IPS-18c (cell line): ENCODE measurements around the gene SHB.

Source experiments
- H3K4me3 ChIP-seq: 2 replicates; pipeline ENCODE4 v1.7.0; 2013; ENCODE audit warnings: low read depth, mild to moderate bottlenecking, low read length, moderate library complexity; ENCODE audit not compliant: insufficient read depth
- H3K9me3 ChIP-seq: one replicate; pipeline ENCODE4 v1.6.1; 2013; ENCODE audit warnings: mild to moderate bottlenecking, low read length, moderate library complexity; ENCODE audit not compliant: control insufficient read depth, insufficient read depth

SHB gene

DNA sequence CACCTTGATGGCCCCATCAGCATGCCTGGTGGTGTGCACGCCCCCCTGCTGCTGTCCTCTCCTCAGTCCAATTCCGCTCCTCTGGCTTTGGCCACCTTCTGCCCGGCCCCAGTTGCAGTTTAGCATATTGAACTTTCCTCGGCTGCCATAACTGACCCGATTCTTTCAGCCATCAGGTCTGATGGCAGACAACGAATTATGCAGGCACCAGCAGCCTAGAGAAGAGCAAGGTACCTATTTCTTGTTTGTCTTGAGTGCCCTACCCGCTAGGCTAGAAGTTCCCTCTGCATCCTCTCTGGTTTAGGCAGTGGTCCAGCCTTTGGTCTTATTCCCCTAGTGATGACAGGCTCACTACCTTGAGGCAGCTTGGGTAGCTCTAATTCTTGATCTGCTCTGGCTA is 122.1 kb downstream of the SHB start:
- H3K9me3 ChIP-seq, result no peaks in the 10 kb centered on the region
- H3K4me3 ChIP-seq, result no peak overlapping the region

DNA sequence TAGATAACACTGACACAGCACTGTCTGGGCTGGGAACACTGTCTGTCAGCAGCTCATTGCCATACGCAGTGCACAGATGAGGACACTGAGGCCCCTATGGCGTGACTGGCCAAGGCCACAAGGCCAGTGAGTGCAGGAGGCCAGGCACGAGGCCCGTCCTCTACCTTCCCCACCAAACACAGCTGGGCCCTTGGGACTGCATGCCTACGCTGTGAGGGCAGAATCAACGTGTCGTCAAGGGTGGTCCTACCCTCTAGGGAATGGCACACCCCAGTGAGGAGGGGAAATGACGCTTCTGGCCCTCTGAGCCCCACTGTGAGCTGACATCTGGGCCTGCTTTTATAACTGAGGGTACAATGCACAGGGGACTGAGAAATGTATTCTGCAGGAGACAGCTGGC is 123.0 kb downstream of the SHB start:
- no peak overlapping the region for H3K4me3 ChIP-seq
- no peaks in the 10 kb centered on the region for H3K9me3 ChIP-seq

DNA sequence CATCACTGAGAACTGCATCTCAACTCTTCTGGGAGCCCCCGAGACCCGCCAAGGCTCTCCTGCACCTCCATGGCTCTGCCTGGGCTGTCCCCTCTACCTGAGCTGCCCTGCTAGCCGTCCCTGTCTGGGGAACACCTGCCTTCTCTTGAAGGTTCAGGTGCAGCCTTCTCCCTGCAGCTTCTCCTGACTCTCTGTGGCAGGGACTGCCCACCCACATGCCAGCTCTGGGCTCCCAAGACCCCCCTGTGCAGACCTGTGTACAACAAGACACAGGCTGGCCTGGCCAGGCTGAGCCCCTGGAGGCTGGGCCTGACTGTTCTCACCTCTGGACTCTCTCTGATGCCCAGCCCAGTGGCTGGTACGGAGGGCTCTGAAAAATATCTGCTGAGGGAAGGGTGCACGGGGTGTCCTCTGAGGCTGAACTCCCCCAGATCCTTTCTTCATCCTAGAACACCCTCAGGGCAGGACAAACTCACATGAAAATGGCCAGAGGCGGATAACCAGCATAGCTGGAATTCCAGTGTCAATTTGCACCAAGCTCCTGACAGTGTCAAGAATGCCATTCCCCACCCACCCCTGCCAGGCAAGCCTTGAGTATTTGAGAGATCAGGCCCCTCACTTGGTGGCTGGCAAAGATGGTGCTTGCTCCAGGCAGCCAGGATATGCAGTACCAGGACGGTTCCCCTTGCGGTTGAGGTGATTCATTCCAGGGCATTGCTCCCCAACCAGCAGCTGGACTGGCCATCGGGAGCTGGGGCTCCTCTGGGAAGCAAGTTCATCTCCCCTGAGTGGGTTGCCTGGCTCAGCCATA is 124.2 kb downstream of the SHB start:
- H3K4me3 ChIP-seq, result no peak overlapping the region; the same call in 1 of the 2 replicates
- H3K9me3 ChIP-seq, result no peaks in the 10 kb centered on the region

DNA sequence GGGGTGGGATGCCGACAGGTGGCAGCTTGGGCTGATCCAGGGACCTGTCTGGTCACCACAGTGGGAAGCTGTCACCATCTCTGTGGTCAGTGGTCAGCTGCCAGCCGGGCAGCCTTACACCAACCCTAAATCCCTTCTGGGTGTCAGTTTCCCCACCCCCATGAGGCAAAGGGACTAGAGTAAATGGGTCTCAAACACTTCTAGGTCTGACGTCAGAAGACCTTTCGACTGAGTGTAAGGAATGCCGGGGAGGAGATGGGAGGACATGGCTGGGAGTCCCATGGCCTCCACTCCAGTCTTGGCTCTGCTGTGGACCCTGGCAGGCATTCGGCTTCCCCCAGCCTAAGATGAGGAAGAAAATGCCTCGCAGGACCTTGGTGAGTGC is 124.8 kb downstream of the SHB start:
- H3K4me3 ChIP-seq, result no peak overlapping the region; the same call in 1 of the 2 replicates
- no peaks in the 10 kb centered on the region for H3K9me3 ChIP-seq

DNA sequence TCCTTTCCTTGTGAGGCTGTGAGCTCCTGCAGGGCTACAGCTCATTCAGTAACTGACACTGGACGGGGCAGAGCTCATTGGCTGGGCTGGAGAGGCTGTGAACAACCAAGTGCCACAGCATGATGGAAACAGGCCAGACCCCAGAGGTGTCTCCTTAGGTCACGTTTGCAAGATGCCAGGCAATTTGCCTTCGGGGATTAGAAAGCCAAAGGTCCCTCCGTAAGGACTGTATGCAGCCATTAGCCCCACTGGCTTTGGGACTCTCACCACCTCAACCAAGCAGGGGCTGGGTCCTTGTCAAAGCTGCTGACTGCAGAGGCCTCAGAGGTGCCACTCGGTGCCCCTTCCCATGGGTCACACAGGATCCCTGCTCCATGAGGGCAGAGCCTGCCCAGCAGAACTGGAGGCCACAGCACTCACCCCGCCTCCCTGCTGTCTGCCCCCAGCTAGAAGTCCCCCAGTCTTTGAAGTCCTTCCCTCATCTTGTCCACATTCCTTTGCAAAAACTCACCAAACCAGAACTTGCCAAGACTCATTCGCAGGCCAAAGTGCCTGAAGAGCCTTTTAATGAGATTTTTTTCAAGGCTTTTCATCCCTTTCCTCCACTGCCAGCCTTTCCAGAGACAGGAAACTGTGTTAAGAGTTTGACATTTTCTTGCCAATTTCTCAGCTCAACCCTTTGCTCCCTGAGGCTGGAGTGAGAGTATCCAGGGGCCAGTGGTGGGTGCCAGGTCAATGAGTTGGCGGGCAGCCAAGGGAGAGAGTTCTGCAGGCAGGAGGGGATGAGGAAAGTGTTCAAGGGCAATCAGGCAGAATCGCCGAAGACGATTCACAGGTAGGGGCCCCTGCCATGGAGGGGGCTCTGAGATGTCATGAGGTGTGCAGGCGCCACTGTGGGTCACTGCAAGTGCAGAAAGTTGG is 125.4 kb downstream of the SHB start:
- H3K4me3 ChIP-seq, result no peak overlapping the region

DNA sequence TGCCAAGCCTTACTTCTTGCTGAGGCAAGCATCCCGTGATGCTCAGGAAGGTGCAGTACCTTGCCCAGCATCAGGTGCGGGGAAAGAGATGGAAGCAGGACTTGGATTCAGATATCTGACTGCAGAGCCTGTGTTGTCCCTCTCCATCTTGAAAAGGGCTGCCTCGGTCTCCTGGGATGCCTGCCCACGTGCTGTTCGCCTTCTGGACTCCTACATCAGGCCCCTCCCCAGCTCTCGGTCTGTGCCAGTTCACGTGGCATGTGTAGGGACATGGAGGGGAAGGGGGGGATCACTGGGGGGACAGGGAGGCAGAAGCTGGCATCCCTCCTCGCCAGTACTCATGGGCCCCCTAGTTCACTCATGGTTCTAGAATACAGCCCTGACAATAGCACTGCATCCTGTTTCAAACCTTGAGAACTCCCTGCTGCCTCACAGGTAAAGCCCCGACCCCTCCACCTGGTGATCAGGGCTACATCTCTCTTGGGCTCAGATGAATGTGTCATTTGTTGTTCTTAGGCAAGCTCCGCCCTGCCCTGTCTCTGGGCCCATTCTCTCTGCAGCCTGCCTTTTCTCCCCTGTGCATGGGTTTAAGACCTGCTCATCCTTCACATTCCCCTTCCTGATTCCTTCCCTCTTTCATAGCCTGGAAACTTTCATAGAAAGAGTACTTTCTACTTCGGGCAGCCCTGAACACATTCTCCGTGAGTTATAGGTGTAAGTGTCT is 126.2 kb downstream of the SHB start:
- no peak overlapping the region for H3K4me3 ChIP-seq
- H3K9me3 ChIP-seq, result no peaks in the 10 kb centered on the region

More for the DNA sequence above, 125.4 kb downstream of the SHB start:
- H3K9me3 ChIP-seq, result no peaks in the 10 kb centered on the region

DNA sequence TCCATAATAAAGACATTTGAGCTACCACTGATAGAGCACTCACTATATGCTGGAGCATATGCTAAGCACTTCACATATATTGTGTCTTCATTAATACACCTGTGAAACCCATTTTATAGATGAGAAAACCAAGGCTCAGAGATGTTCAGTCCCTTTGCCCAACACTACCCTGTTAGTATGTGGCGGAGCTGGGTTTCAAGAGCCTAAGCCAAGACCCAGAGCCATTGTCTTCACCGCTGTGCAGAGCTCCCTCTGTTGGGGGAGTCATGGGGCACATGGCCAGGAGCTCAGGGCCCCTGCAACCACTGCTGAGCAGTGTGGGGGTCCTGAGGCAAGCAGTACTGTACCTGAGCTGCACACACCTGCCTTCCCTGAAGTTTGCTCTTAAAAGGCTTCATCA is 127.8 kb downstream of the SHB start:
- H3K4me3 ChIP-seq, result no peak overlapping the region
- H3K9me3 ChIP-seq, result no peaks in the 10 kb centered on the region

DNA sequence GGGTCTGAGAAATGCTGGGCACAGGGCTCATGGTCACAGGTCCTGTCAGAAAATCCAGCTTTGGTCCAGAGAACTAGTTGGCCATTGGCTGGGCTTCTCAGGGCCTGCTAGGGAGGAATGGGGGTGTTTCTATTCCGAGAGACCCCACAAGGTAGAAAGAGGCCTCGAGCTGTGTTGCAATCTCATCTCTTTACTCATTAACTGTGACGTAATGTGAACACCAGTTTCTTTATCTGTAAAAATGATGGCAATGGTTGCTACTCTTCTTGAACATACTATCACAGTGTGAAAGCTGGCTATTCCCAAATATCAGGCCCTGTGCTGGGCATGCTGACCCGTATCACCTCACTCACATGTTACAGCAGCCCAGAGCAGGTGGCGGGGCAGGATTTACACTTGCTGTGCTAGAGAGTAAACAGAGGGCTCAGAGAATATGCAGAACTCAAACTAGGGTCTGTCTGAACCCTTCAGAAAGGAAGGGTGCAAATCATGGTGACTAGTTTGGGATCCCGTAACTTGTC is 129.4 kb downstream of the SHB start:
- Histone ChIP-seq H3K4me3 (no peak overlapping the region), H3K9me3 (no peaks in the 10 kb centered on the region)

DNA sequence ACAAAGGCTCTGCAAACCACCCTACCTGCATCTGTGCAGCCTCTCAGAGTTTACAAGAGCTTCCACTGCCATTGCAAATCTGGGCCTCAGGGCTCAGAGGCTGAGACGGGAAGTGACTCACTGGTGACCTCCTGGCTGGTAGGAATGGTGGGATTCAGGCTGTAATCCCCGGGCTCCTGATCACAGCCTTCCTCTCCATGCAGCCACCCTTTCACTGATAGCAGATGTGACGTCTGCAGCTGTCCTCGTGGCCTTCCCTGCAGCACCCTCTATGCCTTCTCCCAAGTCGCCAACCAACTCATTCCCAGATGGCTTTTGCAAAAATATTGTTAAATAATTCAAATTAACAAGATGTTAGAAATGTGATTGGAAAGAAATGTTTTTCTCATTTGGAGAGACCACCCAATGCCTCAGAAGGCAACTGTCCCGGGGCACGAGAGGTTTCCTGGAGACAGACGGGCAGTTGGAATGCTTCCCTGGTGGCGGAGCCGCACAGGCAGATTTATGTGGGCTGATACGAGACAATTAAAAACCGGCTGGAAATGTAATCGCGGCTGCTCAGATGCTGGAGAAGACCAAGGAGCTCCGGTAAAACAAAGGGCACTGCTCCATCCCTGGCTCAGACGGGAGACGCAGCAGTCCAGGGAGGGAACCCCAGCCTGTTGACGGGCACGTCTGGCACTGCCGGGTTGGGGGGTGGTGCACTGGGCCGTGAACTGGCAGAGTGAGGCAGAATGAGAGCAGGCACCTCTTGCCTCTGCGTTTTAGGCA is 130.7 kb downstream of the SHB start:
- no peaks in the 10 kb centered on the region for H3K9me3 ChIP-seq
- H3K4me3 ChIP-seq, result no peak overlapping the region

DNA sequence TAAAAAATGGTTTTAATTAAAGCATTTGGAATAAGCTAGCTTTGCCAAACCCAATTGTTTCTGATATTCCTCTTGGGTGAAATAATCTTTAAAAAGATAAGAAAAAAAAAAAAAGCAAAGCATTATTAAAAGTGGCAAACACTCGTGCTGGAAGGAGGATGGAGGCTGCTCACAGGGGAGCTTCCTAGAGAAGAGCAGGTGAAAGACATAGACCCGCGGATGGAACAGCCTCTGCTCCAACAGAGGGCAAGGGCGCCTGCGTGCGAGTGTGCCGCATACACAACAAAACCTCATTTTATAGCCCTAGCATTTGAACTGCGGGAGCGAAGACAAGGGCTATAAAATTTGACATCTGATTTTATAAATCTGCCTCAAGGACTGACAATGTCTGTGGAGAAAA is 131.7 kb downstream of the SHB start:
- Histone ChIP-seq H3K4me3 (no peak overlapping the region), H3K9me3 (no peaks in the 10 kb centered on the region)

DNA sequence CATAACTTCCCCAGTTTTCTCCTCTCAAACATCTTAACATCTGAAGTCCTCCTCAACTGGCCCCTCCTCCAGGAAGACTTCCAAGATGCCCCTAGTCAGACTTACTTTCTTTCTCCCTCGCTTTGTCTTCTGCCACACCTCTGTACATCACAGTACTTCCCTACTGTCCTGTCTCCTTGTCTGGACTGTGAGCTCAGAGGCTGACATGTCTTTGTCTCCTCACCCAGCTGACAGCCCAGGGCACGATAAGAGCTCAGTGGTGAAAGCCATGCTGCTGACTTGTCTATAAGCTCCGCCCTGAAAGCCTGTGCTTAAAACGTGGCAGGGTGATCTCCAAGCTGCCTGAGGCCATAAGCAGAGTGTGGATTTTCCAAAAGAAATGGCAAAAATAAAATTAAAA is 132.1 kb downstream of the SHB start:
- Histone ChIP-seq H3K9me3 (no peaks in the 10 kb centered on the region), H3K4me3 (no peak overlapping the region)

DNA sequence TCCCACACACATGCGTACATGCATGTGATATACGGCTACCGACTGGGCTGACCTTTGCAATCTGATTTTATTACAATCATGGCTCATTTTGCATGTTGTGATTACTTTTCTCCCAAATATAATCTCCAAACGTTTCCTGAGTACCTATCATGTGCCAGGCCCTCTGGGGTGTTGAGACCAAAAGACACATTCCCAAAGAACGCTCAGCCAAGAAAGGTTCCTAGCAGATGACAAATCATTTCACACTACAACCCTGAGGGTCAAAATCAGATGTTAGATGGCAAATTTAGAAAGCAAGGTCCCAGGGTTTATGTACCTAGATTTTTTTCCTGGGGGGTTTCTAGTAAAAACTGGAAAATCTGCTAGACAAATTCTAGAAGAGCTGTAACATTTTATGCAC is 132.7 kb downstream of the SHB start:
- Histone ChIP-seq H3K9me3 (no peaks in the 10 kb centered on the region), H3K4me3 (no peak overlapping the region)

DNA sequence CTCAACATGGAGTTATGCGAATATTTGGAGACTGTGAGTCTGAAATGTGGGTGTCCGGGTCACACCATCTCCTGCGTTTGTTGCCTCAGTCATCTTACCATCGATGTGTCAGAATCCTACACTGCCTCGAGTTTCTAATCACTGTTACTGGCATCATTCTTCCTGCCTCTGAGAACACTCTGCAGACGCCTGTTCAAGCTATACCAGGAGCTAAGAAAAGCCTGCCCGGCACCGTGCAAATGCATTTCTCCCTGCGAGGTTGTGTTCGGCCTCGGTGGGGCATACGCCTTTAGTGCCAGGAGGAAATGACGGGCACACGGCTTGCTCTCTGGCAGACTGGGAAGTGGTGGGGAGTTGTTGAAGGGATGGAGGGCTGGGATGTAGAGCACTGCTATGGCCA is 133.9 kb downstream of the SHB start:
- Histone ChIP-seq H3K9me3 (no peaks in the 10 kb centered on the region), H3K4me3 (no peak overlapping the region)

DNA sequence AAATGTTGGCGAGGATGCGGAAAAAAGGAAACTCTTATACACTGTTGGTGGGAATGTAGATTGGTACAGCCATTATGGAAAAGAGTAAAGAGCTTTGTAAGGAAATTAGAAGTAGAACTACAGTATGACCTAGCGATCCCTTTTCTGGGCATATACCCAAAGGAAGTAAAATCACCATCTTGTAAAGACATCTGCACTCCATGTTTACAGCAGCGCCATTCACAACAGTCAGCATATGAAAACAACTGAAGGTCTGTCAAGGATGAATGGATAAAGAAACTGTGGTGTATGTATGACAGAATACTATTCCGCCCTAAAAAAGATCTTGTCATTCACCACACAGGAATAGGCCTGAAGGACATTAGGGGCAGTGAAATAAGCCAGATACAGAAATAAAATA is 137.4 kb downstream of the SHB start:
- no peaks in the 10 kb centered on the region for H3K9me3 ChIP-seq
- H3K4me3 ChIP-seq, result no peak overlapping the region

DNA sequence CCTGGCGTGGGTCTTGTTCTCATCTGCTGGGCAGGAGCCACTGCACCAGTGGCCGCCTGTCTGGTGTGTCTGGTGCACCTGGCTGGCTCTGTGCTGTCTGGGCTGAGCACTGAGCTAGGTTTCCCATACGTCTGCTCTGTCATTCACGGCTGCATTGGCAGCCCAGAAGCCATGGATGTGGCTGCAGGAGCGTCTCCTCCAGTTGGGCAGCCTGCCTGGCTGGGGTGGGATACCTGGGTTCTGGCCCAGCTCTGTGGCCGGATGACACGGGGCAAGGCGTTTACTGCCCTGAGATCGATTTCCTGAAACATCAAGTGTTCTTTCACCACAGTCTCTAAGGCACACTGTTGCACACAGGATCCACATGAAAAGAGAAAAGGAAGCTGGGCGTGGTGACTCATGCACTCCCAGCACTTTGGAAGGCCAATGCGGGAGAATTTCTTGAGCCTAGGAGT is 139.6 kb downstream of the SHB start:
- Histone ChIP-seq H3K4me3 (no peak overlapping the region), H3K9me3 (no peaks in the 10 kb centered on the region)

DNA sequence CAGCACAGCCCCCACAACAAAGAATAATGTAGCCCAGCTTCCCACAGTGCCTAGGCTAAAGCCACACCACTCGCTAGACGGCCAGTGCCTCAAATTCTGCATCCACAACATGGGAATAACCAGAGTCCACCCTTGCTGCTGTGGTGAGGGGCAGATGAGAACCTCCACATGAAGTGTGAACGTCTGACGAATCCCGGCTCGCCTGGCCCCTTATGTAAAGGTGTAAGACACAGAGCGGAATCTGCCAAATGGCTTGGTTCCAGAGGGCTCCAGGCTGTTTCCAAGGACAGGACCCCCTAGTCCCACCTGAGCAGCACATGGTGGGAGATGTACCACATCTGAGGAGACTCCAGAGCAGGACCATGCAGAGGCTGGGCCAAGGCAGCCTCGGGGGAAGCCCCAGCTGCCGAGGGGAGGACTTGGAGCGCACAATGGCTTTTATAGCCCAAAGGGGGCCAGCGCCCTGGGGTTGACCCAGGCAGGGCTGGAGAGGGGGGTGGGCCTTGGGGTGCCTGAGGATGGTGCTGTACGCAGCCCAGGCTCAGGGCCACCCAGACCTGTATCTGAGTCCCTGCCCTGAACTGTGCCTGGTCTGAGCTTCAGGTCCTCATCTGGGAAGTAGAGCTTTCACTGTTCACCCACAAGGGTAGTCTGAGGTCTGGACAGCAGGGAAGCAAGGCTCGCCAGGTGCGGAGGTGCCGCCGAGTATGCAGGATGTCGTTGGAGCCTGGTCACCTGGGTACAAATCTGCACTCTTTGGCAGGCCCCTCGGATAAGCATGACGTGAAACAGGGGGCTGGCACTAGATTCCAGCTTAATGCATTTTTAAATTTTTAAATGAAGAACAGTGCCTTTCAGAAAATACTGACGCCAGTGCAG is 140.2 kb downstream of the SHB start:
- H3K4me3 ChIP-seq, result no peak overlapping the region

More for the DNA sequence above, 140.2 kb downstream of the SHB start:
- no peaks in the 10 kb centered on the region for H3K9me3 ChIP-seq
